Left renal pelvis (tissue), 4 donors: ENCODE results near the gene RGL2. TPM values are rescaled to one million over a fixed set of nuclear protein-coding genes. Genes with fewer than 3 reads are reported as not detected.
A peak's percentile ranks its signal among the peaks of the same experiment; 100 is the strongest.
"Not testable (repeated sequence)": the region's sequence is repeated elsewhere in the genome, so short reads cannot be mapped to it uniquely, and the experiment has no call there.

Source experiments
- DNase-seq, 4 donors: peaks; one replicate each; pipeline ENCODE4 v3.0.0-alpha.2; 2013; ENCODE audit warnings: low read depth in 4 of 4, low spot score in 3 of 4
- polyA plus RNA-seq, 4 donors: library from polyadenylated mRNA; unstranded; fragments of 120-200 nt; gene quantifications; one replicate each; pipeline ENCODE4 v1.2.1, GENCODE V29; 2013; ENCODE audit not compliant: insufficient read length in 4 of 4

Gene RGL2, protein sequence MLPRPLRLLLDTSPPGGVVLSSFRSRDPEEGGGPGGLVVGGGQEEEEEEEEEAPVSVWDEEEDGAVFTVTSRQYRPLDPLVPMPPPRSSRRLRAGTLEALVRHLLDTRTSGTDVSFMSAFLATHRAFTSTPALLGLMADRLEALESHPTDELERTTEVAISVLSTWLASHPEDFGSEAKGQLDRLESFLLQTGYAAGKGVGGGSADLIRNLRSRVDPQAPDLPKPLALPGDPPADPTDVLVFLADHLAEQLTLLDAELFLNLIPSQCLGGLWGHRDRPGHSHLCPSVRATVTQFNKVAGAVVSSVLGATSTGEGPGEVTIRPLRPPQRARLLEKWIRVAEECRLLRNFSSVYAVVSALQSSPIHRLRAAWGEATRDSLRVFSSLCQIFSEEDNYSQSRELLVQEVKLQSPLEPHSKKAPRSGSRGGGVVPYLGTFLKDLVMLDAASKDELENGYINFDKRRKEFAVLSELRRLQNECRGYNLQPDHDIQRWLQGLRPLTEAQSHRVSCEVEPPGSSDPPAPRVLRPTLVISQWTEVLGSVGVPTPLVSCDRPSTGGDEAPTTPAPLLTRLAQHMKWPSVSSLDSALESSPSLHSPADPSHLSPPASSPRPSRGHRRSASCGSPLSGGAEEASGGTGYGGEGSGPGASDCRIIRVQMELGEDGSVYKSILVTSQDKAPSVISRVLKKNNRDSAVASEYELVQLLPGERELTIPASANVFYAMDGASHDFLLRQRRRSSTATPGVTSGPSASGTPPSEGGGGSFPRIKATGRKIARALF
- polyA plus RNA-seq: 100 to 1,000 TPM in 2 of 4 donors, 10 to 100 TPM in 2; 96.7 to 133 (median 103) TPM

DNA sequence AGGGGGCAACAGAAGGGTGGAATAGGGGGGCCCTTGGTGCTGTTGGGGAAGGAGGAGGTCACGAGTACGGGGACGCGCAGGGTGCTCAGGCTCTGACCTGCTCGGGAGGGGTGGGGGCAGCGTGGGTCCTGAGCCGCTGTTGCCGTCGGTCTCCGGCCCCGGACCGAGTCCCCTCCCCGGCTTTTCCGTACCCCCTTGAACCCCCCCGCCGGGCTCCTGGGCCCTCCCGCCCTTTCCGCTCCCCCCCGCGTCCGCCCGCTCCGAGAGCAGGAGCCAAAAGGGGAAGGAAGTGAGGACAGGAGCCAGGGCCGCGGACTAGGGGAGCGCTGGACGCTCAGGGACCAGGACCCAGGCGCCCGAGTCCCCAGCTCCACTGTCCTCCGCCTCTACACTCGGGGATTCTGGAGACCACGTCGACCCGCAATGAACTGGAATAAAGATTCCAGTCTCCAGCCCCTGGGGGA, at the start of gene RGL2:
TSS of gene RGL2 (minus strand) at position 170 of the 464 bp plus-strand sequence. CDS start 332 bp downstream, outside the sequence.
- DNase-seq: peak in 1 of 4 donors; percentile 32

DNA sequence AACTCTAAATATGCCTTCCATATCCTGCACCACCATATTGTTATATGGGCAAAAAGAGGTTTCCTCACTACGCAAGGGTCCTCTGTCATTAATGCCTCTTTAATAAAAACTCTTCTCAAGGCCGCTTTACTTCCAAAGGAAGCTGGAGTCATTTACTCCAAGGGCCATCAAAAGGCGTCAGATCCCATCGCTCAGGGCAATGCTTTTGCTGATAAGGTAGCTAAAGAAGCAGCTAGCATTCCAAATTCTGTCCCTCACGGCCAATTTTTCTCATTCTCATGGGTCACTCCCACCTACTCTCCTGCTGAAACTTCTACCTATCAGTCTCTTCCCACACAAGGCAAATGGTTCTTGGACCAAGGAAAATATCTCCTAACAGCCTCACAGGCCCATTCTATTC, 49.1 kb upstream of the RGL2 start:
- no peak for DNase-seq

DNA sequence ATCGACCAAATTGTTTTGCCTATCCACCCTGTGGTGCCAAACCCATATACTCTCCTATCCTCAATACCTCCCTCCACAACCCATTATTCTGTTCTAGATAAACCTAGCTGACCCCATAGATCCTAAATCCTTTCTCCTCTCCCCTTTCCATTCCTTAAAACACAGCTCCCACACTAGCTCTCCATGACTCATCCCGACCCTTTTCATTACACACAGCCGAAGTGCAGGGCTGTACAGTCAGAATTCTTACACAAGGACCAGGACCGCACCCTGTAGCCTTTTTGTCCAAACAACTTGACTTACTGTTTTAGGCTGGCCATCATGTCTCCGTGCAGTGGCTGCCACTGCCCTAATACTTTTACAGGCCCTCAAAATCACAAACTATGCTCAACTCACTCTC, 48.2 kb upstream of the RGL2 start:
- not testable (repeated sequence) for DNase-seq

DNA sequence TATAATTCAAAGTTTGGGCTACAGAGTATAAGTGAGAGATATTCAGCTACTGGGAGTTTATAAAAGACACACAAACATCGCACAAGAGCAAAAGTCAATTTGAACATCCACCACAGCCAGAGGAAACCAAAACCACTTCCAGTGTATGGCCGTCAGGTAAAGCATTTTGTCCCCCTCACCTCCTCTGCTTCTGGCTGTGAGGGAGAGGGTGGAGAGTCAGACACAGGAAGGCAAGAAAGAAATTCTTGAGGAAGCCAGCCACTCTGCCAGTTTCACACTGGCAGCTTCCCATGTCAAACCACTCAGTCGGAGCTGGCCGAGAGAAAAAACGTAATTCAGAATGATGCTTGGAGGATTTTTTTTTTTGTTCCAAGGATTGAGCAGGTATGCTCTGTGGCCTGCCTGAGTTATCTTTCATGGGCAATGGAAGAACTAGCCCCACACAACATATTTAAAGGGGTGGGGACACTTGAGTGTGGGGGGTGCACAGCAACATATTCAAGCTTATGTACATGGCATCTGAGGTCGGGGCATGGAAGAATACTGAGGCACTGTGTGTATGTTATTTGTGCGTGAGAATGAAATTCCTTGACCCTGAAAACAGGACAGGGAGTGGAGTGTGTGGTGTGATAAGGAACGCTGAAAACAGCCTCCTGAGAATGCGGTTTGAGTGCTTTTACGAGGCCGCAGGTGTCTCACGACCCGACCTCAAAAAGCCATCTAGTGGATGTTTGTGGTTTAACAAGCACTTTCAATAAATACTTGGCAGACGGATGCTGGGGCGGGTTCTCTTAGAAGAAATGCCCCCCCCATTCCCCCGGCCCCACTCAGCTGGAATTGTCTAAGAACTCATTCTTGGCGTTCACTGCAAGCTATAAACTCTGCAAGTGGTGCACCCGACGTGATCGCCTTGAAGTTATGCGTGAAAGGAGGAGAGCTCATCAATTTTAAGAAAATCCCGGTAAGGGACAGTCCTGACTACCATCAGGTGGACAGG, 46.3 kb upstream of the RGL2 start:
- DNase-seq: peak in 3 of 4 donors; percentile 41 to 52 (median 52)

DNA sequence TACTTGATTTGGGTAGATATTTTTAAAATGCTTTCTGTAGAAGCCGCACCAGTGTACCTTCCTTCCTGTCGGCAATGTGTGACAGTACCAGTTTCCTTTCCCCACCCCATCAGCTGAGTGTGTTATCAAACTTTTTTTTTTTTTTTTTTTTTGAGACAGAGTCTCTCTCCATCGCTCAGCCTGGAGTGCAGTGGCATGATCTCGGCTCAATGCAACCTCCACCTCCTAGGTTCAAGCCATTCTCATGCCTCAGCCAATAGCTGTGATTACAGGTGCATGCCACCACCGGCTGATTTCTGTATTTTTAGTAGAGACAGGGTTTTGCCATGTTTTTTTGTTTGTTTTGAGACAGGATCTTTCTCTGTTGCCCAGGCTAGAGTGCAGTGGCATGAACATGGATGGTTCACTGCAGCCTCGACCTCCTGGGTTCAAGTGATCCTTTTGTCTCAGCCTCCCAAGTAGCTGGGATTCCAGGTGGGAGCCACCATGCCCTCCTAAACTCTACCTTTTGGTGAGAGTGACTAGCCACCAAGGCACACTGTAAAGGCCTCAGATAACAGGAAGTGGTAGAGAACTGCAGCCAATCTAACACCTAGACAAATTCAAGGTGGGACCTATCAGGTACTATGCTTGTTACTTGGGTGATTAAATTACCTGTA, 45.3 kb upstream of the RGL2 start:
- DNase-seq: no peak

DNA sequence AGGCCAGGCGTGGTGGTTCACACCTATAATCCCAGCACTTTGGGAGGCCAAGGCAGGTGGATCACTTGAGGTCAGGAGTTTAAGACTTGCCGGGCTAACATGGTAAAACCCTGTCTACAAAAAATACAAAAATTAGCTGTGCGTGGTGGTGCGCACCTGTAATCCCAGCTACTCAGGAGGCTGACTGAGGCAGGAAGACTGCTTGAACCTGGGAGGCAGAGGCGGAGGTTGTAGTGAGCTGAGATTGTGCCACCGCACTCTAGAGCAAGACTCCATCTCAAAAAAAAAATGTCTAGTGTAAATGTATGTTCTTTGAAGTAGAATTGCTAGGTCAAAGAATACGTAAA, 44.8 kb upstream of the RGL2 start:
- DNase-seq: not testable (repeated sequence)

DNA sequence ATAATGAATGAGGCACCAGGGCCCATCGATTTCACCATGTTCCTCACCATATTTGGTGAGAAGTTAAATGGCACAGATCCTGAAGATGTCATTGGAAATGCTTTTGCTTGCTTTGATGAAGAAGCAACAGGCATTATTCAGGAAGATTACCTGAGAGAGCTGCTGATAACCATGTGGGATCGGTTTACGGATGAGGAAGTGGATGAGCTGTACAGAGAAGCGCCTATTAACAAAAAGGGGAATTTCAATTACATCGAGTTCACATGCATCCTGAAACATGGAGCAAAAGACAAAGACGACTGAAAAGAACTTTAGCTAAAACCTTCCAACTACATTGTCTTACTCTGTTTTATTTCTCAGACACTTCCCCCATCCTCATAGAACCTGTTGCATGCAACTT, 40.5 kb upstream of the RGL2 start:
- no peak for DNase-seq

DNA sequence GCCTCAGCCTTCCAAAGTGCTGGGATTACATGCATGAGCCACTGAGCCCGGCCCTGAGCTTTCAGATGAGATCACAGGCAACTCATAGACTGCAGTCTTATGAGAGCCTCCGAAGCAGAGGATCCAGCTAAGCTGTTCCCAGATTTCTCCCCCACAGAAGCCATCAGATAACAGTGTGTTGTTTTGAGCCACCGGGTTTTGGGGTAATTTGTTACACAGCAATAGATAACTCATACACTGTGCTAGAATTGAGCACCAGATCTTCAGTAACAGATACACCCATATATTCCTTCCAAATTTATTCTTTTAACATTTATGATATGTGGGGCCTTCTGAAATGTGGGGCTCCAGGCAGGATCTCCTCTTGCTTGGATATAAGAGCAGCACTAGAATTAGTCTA, 37.8 kb upstream of the RGL2 start:
- no peak for DNase-seq

DNA sequence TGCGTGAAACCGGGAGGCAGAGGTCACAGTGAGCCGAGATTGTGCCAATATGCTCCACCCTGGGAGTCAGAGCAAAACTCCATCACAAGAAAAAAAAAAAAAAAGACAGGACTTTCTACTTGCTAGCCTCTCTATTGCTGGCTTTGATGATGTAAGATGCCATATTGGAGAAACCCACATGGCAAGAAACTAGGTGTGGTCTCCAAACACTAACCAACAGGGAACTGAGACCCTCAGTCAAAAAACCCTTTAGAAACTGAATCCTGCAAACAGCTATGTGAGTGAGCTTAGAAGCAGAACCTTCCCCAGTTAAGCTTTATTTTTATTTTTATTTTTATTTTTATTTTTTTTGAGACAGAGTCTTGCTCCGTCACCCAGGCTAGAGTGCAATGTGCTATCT, 37.2 kb upstream of the RGL2 start:
- DNase-seq: no peak

DNA sequence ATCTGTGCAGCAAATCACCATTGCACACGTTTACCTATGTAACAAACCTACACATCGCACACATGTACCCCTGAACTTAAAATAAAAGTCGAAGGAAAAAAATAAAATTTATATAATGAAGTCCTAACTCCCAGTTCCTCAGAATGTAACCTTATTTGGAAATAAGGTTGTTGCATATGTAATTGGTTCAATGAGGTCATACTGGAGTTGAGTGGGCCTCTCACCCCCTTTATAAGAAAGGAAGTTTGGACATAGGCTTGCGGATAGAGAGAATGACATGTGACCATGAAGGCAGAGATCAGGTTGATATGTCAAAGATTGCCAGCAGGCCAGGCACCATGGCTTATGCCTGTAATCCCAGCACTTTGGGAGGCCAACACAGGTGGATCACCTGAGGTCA, 34.9 kb upstream of the RGL2 start:
- DNase-seq: no peak

DNA sequence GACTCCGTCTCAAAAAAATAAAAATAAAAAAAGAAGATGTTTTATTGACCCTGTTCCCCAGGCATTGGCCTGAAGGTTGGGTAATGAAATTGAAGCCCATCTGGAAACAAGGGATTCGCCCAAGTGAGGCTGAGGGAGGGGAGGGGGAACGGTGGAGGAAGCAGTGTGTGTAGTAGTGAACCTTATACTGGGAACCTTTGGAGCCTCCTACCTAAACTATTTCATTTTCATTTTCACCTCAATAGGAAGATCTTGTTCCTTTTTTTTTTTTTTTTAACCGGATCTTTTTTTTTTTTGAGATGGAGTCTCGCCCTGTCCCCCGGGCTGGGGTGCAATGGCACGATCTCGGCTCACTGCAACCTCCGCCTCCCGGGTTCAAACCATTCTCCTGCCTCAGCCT, 32.0 kb upstream of the RGL2 start:
- DNase-seq: no peak

DNA sequence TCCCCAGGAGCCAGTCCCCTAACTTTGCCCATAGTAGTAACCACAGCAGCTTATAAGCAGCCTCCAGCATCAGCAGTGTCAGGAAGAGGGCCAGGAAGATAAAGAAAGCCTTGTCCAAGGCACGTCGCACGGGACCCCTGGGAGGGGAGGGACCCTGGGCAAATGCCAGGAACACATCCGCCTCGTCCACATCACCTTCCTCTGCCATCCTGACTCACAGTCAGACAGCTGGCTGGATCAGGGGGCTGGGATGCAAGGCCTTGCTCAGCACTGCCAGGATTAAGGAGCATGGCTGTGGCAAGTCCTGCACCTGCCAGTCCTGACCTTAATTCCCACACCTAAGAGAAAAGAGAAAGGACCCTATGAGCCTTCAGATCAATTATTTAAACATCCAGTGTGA, 30.3 kb upstream of the RGL2 start:
- no peak for DNase-seq

DNA sequence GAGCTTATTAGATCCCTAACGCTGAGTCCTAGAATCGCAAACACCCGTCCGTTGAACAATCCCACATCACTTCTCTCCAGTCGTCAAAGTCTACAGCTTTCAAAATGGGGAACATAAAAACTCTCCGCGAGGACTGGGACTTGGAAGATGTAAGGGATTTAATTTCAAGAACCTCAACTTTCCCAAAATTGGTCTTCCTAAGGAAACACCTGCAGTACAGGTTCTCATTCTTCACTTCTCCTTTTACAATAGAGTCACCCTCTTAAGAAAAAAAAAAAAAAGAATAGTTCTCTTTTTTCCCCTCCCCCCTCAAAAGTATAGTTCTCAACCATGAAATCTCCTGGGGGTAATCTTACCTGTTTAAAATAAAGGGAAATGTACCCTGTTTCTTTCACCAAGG, 25.4 kb upstream of the RGL2 start:
- no peak for DNase-seq

DNA sequence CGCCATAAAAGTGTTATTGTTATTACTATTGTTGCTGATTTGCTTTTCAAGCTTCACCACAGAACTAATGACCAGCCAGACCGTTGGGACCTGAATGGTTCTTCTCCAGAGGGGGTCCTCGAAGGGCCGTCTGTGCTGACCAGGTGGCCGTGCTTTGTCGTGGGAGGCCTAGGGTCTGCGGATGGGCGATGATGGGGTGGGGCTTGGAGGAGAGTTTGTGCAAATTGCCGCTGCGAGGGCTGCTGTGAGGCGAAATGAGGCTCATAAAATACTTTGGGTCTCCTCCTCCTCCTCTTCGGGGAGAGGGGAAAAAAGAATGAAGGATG, 24.8 kb upstream of the RGL2 start:
- DNase-seq: no peak

DNA sequence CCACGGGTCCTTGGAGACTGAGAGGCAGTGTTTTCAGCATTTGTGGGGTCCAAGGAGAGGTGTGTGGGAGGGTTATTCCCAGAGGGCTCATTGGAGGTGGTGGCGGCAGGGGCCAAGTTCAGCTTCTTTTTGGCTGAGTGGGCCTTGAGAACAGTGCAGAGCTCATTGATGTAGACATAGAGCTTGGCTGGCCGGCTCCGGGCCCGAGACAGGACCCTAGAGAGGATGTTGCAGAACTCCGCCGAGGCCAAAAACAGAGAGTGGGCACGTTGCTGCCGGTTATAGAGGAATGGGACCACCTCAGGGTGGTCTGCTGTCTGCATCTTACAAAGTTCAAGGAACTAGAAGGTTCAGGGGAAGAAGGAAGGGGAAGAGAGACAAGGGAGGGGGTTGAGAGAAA, 22.5 kb upstream of the RGL2 start:
- no peak for DNase-seq

DNA sequence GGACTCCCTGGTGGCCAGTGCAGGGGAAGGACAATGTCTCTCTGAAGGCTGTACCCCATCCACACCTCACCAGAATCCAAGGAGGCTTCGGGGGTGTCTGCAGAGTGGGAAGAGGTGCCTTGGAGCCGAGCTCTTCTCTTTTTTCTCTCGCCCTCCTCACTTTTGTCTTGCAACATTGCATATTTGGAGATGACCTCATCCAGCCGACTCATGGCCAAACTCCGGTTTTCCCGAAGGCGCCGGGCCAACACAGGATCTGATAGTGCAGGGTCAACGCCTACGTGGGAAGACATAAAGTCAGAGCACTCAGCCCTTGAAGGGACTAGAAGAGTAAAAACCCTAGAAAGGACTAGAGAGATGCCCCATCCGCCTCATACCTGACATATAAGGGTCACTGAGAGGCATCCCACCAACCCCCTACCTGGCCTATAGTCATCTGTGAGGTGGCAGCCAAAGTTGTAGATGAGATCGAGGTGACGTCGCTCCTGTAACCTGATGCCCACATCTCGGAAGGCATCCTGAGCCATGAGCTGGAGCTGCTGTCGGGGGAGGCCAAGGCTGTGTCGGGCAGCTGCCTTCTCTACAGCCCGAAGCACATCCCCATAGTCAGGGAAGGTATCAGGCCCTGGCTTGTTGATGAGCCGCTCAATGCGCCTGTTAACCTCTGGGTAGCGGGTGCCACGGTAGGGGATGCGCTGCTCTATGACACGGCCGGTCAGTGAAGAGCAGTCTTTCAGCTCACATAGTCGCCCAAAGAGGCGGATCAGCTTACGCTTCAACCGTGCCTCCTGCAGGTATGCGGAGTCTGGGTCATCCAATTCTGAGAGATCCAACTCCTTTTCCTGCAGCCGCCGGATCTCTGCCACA, 21.8 kb upstream of the RGL2 start:
- no peak for DNase-seq

DNA sequence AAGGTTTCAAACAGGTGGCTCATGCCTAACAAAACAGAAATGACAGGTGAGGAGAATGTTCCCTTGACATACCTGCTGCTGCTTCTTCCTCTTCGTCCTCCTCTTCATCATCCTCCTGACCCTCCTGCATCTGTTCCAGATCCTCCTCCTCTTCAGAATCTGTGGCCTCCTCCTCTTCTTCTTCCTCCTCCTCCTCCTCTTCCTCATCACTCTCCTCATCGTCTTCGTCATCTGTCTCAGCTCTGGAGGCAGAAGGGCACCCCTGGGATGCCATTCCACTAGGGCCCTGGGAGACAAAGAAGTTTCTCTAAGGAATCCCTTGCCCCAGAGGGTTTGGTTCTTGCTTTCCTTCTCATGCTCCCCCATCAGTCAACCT, 21.2 kb upstream of the RGL2 start:
- DNase-seq: no peak

DNA sequence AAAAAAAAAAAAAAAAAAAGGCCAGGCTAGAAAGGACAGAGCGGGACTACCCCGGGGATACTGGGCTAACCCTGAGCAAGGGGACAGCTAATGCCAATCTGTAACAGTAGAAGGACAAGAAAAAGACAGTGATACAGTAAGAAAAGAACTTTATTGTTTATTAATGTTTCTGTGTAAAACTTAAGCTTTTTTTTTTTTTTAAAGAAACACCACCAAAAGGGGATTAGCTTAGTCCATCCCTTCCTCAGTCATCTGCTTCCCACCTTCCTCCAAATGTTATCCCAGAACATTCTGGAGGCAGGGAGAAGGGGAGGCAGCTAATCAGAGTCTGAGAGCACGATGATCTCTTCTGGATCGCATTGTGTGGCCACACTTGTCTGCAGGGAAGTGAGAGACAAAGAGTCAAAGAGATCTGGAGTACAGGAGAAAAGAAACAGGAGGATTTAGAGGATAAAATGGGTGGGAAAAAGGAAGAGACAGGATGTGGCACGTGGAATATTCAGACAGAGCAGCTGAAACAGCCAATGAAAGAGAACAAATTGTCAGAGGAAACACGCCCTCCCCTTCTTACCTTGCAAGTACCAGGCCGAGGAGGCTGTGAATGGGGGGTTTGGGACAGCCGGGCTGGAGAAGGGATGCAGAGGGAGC, 19.8 kb upstream of the RGL2 start:
- DNase-seq: no peak
